ENCODE results near the gene PHF3.

The PHF3 gene

GRCh38 chr6:63643862-63644261 lies 8.3 kb downstream of the PHF3 start:
- DNase-seq (ENCODE audit: low spot score): no peak

DNA sequence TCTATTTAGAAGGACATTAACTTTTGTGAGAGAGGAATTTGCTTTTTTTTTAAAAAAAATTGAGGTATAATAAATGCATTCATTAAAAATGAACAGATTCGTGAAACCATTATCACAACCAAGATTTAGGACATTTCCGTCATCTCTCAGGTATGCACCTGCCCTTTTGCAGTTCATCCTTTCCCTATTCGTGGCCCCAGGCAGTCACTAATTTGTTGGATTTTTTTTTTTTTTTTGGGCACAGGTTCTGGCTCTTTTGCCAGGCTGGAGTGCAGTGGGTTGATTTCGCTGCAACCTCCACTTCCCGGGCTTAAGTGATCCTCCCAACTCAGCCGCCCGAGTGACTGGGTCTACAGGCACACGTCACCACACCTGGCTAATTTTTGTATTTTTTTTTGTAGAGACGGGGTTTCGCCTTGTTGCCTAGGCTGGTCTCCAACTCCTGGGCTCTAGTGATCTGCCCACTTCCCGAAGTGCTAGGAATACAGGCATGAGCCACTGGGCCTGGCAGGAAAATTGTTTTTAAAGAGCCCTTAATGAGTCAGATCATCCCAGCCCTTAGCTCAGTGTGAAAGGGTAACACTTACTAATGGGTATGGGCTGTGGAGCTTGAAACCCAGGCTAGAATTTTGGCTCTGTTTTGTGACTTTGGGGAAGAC lies 9.2 kb downstream of the PHF3 start:
- no peak for DNase-seq (ENCODE audit: low spot score)

GRCh38 chr6:63649269-63649668 lies 13.7 kb downstream of the PHF3 start:
- DNase-seq (ENCODE audit: low spot score): no peak

DNA sequence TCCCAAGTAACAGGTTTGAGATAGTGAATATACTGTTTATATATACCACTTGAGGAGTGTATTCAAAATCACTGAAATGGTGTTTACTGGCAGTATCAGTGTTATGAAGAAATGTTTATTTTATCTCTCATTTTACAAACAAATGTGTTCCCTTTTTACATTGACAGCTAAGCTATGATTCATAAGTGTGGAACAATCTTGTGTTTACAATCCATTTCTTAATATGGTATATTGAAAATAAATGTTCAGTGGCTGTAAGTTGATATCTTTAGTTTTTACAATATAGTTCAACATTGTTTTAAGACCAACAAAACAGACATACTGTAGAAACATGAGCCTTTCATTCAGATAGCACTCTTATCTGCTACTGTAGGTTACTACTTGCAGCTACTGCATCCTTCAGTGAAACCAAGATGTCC lies 14.3 kb downstream of the PHF3 start:
- DNase-seq (ENCODE audit: low spot score): no peak

- DNase-seq (ENCODE audit: low spot score): no peak
Measured at GRCh38 chr6:63652980-63653379, 17.4 kb downstream of the PHF3 start.

DNA sequence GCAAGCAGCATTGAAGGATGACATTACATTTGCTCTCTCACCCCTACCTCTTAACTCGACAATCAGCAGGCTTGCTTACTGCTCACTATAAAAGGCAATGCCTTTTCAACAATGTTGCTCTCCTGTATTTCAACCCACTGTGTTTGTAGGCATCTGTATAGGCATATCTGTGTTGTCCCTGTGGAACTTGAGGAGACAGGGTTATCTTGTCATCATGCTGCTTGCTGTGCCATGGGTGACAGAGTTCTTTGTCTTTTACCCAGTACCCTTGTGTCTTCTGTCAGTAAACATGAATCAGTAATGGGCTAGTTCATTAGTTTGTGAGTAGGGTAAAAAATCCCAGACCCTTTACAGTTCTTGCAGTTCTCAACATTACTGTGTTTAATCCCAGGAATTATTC lies 25.2 kb downstream of the PHF3 start:
- DNase-seq (ENCODE audit: low spot score): no peak

DNA sequence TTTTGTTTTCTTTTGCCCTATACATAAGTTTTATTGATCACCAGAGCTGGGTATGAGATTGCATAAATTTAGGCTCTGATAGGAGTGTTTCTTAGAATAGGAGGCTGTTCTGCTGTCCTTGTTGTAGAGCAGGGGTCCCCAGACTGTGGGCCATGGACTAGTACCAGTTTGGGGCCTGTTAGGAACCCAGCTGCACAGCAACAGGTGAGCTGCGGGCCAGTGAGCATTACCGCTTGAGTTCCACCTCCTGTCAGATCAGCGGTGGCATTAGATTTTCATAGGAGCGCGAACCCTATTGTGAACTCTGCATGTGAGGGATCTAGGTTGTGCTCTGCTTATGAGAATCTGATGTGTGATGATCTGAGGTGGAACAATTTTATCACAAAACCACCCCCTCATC lies 26.2 kb downstream of the PHF3 start:
- DNase-seq (ENCODE audit: low spot score): no peak

DNA sequence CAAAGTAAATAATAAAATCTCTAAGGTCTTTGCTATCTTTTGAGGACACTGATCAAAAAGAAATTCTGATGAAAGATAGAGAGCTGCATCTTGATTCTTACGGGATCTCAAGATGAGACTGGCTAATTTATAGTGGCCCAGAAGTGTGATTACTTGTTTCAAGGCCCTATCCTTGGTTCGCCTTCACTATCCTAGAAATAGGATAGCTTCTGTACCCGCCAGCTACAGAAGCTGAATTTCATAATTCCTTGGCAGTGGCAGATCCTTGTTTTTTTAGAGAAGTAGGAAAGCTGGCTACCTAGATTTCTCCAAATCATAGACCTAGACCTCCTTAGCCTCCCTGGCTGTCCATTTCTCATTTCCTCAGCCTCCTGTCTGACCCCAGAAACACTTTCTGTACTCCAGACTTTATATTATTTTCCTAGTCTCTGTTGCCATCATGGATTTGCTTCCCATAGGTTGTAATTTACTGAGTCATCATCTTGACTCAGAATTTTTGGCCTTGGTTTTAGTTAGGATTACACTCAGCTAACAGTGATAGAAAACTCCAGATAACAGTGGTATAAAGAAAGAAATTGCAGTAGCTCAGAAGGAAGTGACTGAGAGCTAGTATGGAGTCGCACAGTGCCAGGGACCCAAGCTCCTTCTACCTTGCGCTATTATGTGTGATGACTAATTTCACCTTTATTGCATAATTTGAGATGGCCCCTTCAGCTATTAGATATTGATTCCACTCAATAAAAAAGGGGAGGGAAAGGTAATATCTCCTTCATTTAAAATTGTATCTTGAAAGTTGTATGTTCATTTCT lies 27.7 kb downstream of the PHF3 start:
- no peak for DNase-seq (ENCODE audit: low spot score)

- no peak for DNase-seq (ENCODE audit: low spot score)
Measured at GRCh38 chr6:63663956-63664281, 28.3 kb downstream of the PHF3 start.

- DNase-seq (ENCODE audit: low spot score): no peak
Measured at GRCh38 chr6:63671098-63671754, 35.6 kb downstream of the PHF3 start.

DNA sequence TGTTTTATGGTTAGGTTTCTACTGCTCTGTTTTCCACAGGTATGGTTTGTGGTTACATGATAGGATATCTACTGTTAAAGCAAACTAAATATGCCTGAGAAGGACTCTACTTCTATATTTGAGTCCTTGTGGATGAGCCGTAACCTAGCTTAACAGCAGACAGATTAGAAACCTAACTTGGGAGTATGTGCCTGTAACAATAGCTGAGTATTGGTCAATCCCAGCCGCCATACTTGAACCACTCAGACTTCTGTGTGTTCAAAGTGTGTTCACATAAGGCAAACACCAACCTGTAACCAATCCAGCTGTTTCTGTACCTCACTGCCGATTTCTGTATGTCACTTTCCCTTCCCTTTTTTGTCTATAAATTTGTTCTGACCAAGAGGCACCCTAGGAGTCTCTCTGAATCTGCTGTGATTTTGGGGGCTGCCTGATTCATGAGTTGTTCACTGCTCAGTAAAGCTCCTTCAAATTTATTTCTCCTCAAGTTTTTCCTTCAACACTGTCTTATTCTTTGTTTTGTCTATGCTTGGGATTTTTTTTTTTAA lies 37.1 kb downstream of the PHF3 start:
- DNase-seq (ENCODE audit: low spot score): no peak

DNA sequence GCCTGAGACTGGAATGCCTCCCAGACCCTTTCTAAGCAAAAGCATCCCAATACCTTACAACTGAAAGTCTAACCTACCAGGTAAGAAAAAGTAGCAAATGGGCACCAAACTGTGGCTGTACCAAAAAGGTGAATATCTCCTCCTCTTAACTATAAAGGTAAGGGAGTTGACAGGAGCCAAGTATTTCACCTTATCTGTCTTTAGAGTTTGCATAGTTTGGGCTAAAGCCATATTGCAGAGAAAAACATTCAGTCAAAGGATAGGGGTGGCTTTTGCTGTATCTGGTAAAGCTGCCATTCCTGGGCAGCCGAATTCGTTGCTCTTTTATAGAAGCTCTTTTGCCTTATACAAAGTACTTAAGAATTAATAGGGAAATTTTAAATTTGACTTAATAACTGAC lies 38.1 kb downstream of the PHF3 start:
- no peak for DNase-seq (ENCODE audit: low spot score)

DNA sequence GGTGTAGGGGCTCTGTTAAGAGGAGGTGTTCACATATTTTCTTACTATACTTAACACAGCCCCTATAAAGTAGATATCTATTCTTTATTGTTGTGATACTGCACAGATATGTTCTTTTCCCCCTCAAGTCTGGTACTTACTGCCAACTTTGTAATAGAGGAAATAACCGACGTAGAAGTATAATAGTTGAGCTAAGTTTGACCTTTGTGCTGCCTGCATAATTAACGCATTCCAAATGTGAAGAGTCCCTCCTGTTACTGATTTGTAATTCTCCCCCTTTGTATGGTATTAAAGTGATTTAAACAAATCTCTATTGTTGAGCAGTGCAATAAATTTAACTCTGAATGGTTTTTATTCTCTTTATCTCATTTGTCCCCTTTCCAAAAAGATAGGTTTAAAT lies 39.0 kb downstream of the PHF3 start:
- DNase-seq (ENCODE audit: low spot score): no peak

GRCh38 chr6:63675138-63675537 lies 39.5 kb downstream of the PHF3 start:
- DNase-seq (ENCODE audit: low spot score): no peak

- DNase-seq (ENCODE audit: low spot score): no peak
Measured at GRCh38 chr6:63676412-63677114, 41.0 kb downstream of the PHF3 start.

- DNase-seq (ENCODE audit: low spot score): no peak
Measured at GRCh38 chr6:63677282-63677681, 41.7 kb downstream of the PHF3 start.

GRCh38 chr6:63683071-63683603 lies 47.5 kb downstream of the PHF3 start:
- DNase-seq (ENCODE audit: low spot score): no peak

DNA sequence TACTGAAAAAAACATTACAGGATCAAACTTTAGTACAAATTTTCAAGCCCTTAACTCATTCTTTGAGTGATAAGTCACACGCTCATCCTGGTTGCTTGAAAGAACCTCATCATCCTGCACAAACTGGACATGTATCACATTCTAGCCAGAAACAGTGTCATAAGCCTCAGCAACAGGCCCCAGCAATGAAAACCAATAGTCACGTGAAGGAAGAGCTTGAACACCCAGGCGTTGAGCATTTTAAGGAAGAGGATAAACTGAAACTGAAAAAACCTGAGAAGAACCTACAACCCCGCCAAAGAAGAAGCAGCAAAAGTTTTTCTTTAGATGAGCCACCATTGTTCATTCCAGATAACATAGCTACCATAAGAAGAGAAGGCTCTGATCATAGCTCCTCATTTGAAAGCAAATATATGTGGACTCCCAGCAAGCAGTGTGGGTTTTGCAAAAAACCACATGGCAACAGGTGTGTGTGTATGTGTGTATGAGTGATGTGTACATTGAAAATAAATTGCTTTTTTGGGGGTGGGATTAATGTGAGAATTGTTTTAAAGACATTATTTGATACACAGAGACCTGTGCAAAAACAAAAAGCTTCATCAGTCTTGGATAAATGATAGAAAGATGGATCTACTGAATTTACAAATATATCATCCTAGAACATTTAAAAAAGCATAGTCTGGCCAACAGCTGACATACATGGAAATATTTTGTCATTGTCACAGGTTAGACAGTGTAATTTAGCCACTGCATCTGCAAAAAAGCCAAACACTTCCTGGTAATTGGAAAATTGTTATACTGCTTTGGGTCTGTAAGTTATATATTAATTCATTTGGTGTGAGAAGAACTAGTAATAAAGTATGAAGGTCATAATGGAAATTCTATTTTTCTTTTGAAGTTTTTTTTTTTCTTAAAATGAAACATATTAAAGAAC lies 50.1 kb downstream of the PHF3 start:
- DNase-seq (ENCODE audit: low spot score): no peak

GRCh38 chr6:63689421-63689820 lies 53.8 kb downstream of the PHF3 start:
- no peak for DNase-seq (ENCODE audit: low spot score)

GRCh38 chr6:63690221-63690620 lies 54.6 kb downstream of the PHF3 start:
- DNase-seq (ENCODE audit: low spot score): no peak

DNA sequence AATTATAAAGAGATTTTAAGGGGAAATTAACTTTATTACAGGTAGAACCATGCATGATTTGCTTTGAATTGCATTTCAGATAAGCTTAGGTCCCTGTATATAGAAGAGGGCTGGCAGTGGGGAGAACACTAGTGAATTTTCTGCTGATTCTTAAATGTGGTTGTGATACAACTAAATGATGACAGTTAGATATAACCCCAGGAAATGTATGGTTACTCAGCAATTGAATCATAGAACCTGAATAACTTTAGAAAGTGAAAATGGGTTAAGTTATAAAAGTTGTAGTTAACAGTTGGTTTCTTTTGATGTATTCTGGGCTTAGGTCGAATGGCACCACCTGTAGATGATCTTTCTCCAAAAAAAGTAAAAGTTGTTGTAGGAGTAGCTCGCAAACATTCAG lies 70.1 kb downstream of the PHF3 start:
- no peak for DNase-seq (ENCODE audit: low spot score)

All from cerebellar cortex (tissue), 1 donor.